Fibroblast of skin of left biceps (primary cell): ENCODE measurements around the gene FBXO8.

Source experiments
- DNase-seq, 2 experiments: peaks; one replicate each; pipeline ENCODE4 v3.0.0-alpha.2; 2013; ENCODE audit warnings: low read depth in 2 of 2

The FBXO8 gene

GRCh38 chr4:174210354-174210753 is 73.1 kb downstream of the FBXO8 start:
- DNase-seq = no peak

- no peak for DNase-seq
Measured at GRCh38 chr4:174209341-174209740, 74.1 kb downstream of the FBXO8 start.

GRCh38 chr4:174207367-174207766 is 76.1 kb downstream of the FBXO8 start:
- peak in 1 of 2 experiments; percentile 10 for DNase-seq

GRCh38 chr4:174204164-174204831 is 79.2 kb downstream of the FBXO8 start:
- DNase-seq = no peak

GRCh38 chr4:174201871-174202270 is 81.6 kb downstream of the FBXO8 start:
- no peak for DNase-seq

- no peak for DNase-seq
Measured at GRCh38 chr4:174199735-174200134, 83.7 kb downstream of the FBXO8 start.

- peak in 1 of 2 experiments; percentile 36 for DNase-seq
Measured at GRCh38 chr4:174198828-174199227, 84.6 kb downstream of the FBXO8 start.

- no peak for DNase-seq
Measured at GRCh38 chr4:174198396-174198795, 85.1 kb downstream of the FBXO8 start.

GRCh38 chr4:174193438-174194374 is 89.8 kb downstream of the FBXO8 start:
- no peak for DNase-seq

GRCh38 chr4:174192943-174193342 is 90.5 kb downstream of the FBXO8 start:
- DNase-seq = no peak

GRCh38 chr4:174190832-174191500 is 92.5 kb downstream of the FBXO8 start:
- DNase-seq = no peak

GRCh38 chr4:174189392-174190015 is 94.0 kb downstream of the FBXO8 start:
- no peak for DNase-seq
